ENCODE results near the gene APOB. TPM values are rescaled to one million over a fixed set of nuclear protein-coding genes. Genes with fewer than 3 reads are reported as not detected.

The APOB gene
- total and polyA plus RNA-seq, 2 of the 13 experiments (the other 11 are each of a cell fraction or from before 2014, with no cell fraction given), result 1,569 to 2,515 TPM

DNA sequence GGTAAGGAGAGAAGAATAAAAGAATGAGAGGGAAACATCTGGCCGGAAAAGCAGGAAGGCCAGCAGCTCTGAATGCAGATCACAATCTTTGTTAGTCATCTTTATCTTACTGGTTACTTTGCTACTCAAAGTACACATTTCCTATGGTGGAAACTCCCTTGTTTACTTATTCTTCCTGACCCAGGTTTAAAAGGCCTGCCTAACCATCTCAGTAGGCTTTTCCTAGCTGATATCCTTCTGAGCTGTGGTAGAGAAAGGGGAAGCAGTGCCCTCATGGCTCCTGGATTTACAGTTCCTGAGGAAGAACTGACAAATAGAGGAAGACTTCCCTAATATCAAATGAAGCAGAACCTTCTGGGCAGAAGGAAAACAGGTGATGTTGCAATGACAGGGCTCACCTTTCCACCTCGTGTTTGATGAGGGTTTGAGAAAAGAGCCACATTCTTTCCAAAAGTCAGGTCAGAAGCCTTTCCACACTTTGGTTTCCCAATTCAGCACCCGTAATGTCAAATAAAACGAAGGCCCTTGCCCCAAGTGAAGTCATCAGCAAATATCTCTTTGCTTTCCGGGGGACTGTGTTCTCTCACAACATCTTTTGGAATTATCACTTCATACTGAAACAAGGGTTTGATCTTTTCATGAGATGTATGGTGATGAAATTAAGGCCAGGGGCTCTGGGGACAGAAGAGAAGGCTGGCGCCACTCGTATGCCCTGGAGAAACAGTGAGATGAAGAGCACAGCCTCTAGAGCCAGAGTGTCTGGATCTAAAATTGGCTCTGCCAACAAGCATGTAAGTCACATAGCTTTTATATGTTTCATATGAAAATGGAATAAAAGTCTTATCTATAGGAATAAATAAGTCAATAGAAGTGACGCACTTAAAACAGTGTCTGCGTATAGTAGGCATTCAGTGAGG is 26.7 kb upstream of the APOB start (continued):
- peak; percentile 40; the same call in 1 of the 2 replicates for TF ChIP-seq ZNF709 (CRISPR knock-in tag; IDR thresholded peaks at IDR 0.05)
- TF ChIP-seq ISL2 (CRISPR knock-in tag; IDR thresholded peaks at IDR 0.05), result peak; percentile 92
- no peak for TF ChIP-seq SP1 (IDR thresholded peaks at IDR 0.05)
- no peak for TF ChIP-seq SP1 (CRISPR knock-in tag; IDR thresholded peaks at IDR 0.05)
- 0 out of 2 replicates have a peak, but pooled peaks have one; percentile 67 for TF ChIP-seq ZNF33A (CRISPR knock-in tag; IDR thresholded peaks at IDR 0.05; ENCODE audit: borderline replicate concordance)
- TF ChIP-seq ZNF44 (CRISPR knock-in tag; IDR thresholded peaks at IDR 0.05), result no peak
- TF ChIP-seq, protein P1, sequence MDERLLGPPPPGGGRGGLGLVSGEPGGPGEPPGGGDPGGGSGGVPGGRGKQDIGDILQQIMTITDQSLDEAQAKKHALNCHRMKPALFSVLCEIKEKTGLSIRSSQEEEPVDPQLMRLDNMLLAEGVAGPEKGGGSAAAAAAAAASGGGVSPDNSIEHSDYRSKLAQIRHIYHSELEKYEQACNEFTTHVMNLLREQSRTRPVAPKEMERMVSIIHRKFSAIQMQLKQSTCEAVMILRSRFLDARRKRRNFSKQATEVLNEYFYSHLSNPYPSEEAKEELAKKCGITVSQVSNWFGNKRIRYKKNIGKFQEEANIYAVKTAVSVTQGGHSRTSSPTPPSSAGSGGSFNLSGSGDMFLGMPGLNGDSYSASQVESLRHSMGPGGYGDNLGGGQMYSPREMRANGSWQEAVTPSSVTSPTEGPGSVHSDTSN (CRISPR knock-in tag; IDR thresholded peaks at IDR 0.05), result no peak
- TF ChIP-seq RARA (CRISPR knock-in tag; IDR thresholded peaks at IDR 0.05), result peak; percentile 88
- TF ChIP-seq, protein P2, sequence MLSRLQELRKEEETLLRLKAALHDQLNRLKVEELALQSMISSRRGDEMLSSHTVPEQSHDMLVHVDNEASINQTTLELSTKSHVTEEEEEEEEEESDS (CRISPR knock-in tag; IDR thresholded peaks at IDR 0.05; ENCODE audit: borderline replicate concordance), result 0 out of 2 replicates have a peak, but pooled peaks have one; percentile 79
- TF ChIP-seq, protein P3, sequence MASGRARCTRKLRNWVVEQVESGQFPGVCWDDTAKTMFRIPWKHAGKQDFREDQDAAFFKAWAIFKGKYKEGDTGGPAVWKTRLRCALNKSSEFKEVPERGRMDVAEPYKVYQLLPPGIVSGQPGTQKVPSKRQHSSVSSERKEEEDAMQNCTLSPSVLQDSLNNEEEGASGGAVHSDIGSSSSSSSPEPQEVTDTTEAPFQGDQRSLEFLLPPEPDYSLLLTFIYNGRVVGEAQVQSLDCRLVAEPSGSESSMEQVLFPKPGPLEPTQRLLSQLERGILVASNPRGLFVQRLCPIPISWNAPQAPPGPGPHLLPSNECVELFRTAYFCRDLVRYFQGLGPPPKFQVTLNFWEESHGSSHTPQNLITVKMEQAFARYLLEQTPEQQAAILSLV (CRISPR knock-in tag; IDR thresholded peaks at IDR 0.05; ENCODE audit: borderline replicate concordance), result peak; percentile 56; the same call in 1 of the 2 replicates
- TF ChIP-seq, protein P4, sequence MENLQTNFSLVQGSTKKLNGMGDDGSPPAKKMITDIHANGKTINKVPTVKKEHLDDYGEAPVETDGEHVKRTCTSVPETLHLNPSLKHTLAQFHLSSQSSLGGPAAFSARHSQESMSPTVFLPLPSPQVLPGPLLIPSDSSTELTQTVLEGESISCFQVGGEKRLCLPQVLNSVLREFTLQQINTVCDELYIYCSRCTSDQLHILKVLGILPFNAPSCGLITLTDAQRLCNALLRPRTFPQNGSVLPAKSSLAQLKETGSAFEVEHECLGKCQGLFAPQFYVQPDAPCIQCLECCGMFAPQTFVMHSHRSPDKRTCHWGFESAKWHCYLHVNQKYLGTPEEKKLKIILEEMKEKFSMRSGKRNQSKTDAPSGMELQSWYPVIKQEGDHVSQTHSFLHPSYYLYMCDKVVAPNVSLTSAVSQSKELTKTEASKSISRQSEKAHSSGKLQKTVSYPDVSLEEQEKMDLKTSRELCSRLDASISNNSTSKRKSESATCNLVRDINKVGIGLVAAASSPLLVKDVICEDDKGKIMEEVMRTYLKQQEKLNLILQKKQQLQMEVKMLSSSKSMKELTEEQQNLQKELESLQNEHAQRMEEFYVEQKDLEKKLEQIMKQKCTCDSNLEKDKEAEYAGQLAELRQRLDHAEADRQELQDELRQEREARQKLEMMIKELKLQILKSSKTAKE (CRISPR knock-in tag; IDR thresholded peaks at IDR 0.05; ENCODE audit: borderline replicate concordance), result peak; percentile 76
- TF ChIP-seq, protein P5, sequence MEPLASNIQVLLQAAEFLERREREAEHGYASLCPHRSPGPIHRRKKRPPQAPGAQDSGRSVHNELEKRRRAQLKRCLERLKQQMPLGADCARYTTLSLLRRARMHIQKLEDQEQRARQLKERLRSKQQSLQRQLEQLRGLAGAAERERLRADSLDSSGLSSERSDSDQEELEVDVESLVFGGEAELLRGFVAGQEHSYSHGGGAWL (CRISPR knock-in tag; IDR thresholded peaks at IDR 0.05), result no peak; the same call in 1 of the 2 replicates
- no peak for TF ChIP-seq DNMT1 (CRISPR knock-in tag; IDR thresholded peaks at IDR 0.05)
- TF ChIP-seq SPEN (CRISPR knock-in tag; IDR thresholded peaks at IDR 0.05; ENCODE audit: low read depth), result no peak; the same call in 1 of the 2 replicates
- peak; percentile 77 for TF ChIP-seq FOXA1 (IDR thresholded peaks at IDR 0.05)
- peak; percentile 97 for TF ChIP-seq FOXA1 (CRISPR knock-in tag; IDR thresholded peaks at IDR 0.05)
- TF ChIP-seq, protein P6, sequence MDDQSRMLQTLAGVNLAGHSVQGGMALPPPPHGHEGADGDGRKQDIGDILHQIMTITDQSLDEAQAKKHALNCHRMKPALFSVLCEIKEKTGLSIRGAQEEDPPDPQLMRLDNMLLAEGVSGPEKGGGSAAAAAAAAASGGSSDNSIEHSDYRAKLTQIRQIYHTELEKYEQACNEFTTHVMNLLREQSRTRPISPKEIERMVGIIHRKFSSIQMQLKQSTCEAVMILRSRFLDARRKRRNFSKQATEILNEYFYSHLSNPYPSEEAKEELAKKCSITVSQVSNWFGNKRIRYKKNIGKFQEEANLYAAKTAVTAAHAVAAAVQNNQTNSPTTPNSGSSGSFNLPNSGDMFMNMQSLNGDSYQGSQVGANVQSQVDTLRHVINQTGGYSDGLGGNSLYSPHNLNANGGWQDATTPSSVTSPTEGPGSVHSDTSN (CRISPR knock-in tag; IDR thresholded peaks at IDR 0.05; ENCODE audit: borderline replicate concordance), result no peak
- 0 out of 2 replicates have a peak, but pooled peaks have one; percentile 54 for TF ChIP-seq ZNF335 (CRISPR knock-in tag; IDR thresholded peaks at IDR 0.05)
- TF ChIP-seq RARG (CRISPR knock-in tag; IDR thresholded peaks at IDR 0.05; ENCODE audit: low read depth), result no peak
- no peak for TF ChIP-seq ZSCAN21 (CRISPR knock-in tag; IDR thresholded peaks at IDR 0.05; ENCODE audit: borderline replicate concordance)
- peak; percentile 79 for TF ChIP-seq ZFP1 (CRISPR knock-in tag; IDR thresholded peaks at IDR 0.05)
- TF ChIP-seq NR2F2 (IDR thresholded peaks at IDR 0.05; ENCODE audit: borderline replicate concordance, low read depth), result peak; percentile 90
- 0 out of 2 replicates have a peak, but pooled peaks have one; percentile 49 for TF ChIP-seq ELF4 (CRISPR knock-in tag; IDR thresholded peaks at IDR 0.05; ENCODE audit: borderline replicate concordance)
- no peak for TF ChIP-seq TMF1 (CRISPR knock-in tag; IDR thresholded peaks at IDR 0.05; ENCODE audit: low read depth)

Data from HepG2 (cell line).